ENCODE results near the gene RALA. TPM values are rescaled to one million over a fixed set of nuclear protein-coding genes. Genes with fewer than 3 reads are reported as not detected.
"Not testable (repeated sequence)": the region's sequence is repeated elsewhere in the genome, so short reads cannot be mapped to it uniquely, and the experiment has no call there.

Gene RALA
- total and polyA plus RNA-seq, 3 donors from 2014 or later: 13.6 to 27.9 (median 15.9) TPM

DNA sequence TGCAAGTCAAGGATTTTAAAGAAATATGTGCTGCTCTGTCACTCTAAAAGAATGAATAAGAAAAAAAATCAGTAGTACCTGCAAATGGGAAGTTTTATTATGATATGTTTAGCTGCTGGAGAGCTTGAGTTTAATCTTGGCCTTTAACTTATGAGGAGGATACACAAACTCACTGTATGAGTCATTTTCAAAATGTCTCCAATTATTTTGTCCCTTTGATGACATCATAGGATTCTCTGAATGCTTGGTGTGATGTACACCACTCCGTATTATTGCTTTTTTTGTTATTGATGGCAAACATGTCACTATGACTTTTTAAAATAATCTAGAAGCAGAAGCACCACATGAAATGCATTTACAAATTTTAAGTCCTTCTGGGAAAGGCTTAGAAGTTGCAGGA lies 125.8 kb downstream of the RALA start:
- intact Hi-C loops (cut with DNase I; ENCODE audit: low total_unique reads): loop anchor here (5.0 kb wide), 1 partner anchor 167 kb away; no protein-coding TSS in a partner anchor

DNA sequence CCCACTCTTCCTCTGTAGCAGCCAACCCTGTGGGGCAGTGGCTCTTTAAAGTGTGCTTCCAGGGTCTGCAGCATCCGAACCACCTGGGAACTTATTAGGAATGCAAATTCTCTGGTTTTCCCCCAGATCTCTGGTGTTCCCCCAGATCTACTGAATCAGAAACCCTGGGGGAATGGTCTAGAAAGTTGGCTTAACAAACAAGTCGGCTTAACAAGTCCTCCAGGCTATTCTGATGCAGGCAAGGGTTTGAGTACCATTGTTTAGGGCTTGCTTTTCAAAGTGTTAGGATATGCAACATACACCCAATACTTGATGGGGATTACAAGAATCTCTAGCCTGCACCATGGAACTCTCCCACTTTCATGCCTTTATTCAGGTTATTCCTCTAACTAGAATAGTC lies 126.3 kb downstream of the RALA start:
- WGBS, 2 donors: 89 to 100% methylated on average over 2 of the region's 2 CpGs
- Histone ChIP-seq H3K4me1 (no peaks in the 10 kb centered on the region), H3K27me3 (no peaks in the 10 kb centered on the region), H3K4me3 (no peak overlapping the region), H3K36me3 (ENCODE audit: low read depth, missing control alignments) (no peaks in the 10 kb centered on the region), H3K27ac (no peak overlapping the region), H3K9me3 (no peaks in the 10 kb centered on the region)
- no peak for TF ChIP-seq POLR2A (IDR thresholded peaks at IDR 0.05)
- TF ChIP-seq, protein P1, sequence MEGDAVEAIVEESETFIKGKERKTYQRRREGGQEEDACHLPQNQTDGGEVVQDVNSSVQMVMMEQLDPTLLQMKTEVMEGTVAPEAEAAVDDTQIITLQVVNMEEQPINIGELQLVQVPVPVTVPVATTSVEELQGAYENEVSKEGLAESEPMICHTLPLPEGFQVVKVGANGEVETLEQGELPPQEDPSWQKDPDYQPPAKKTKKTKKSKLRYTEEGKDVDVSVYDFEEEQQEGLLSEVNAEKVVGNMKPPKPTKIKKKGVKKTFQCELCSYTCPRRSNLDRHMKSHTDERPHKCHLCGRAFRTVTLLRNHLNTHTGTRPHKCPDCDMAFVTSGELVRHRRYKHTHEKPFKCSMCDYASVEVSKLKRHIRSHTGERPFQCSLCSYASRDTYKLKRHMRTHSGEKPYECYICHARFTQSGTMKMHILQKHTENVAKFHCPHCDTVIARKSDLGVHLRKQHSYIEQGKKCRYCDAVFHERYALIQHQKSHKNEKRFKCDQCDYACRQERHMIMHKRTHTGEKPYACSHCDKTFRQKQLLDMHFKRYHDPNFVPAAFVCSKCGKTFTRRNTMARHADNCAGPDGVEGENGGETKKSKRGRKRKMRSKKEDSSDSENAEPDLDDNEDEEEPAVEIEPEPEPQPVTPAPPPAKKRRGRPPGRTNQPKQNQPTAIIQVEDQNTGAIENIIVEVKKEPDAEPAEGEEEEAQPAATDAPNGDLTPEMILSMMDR (IDR thresholded peaks at IDR 0.05): no peak
- intact Hi-C loops (cut with DNase I; ENCODE audit: low total_unique reads): loop anchor here (5.0 kb wide), 1 partner anchor 167 kb away; no protein-coding TSS in a partner anchor
- DNase-seq: no peak

More for the DNA sequence above, 125.8 kb downstream of the RALA start:
- TF ChIP-seq POLR2A (IDR thresholded peaks at IDR 0.05): no peak
- TF ChIP-seq, protein P1 (IDR thresholded peaks at IDR 0.05): no peak
- Histone ChIP-seq H3K36me3 (ENCODE audit: low read depth, missing control alignments) (no peaks in the 10 kb centered on the region), H3K9me3 (no peaks in the 10 kb centered on the region), H3K4me3 (no peak overlapping the region), H3K27me3 (no peaks in the 10 kb centered on the region), H3K27ac (no peak overlapping the region), H3K4me1 (no peaks in the 10 kb centered on the region)
- WGBS, 2 donors: 85 to 95% methylated on average over 1 of the region's 1 CpG
- no peak for DNase-seq

DNA sequence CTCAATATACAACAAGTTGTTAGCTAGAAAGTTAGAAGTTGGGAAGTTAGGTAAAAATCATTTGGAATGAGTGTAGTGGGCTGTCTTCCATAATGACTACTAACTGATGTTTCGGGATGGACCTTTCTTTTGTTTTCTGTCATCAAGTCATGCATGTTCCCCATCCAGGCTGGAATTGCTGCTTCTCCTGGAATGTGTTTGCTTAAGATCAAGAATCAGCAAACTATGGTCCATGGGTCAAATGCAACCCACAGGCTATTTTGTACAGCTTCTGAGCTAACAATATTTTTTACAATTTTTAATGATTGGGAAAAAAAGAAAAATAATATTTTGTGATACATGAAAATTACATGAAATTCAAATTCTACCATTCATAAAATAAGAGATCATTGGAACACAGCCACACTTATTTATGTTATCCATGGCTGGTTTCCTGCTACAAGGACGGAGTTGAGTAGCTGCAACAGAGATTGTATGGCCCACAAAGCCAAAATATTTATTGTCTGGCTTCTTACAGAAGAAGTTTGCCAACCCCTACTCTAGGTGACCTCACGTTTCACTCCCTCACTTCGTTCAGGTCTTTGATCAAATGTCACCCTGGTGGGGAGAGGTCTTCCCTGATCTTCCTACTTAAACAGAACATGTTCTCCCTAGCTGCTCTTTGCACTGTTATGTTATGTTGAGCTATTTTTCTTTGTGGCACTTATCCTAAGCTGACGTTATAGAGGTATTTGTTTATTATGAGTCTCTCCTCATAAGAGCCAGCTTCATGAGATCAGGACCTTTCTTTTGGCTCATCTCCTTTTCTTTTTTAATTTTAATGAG lies 127.1 kb downstream of the RALA start:
- H3K36me3 ChIP-seq (ENCODE audit: low read depth, missing control alignments): no peaks in the 10 kb centered on the region
- intact Hi-C loops (cut with DNase I; ENCODE audit: low total_unique reads): no loop called here
- no peak overlapping the region for H3K4me3 ChIP-seq
- DNase-seq: no peak
- TF ChIP-seq, protein P1 (IDR thresholded peaks at IDR 0.05): no peak
- no peak for TF ChIP-seq POLR2A (IDR thresholded peaks at IDR 0.05)
- no peaks in the 10 kb centered on the region for H3K9me3 ChIP-seq
- no peak overlapping the region for H3K27ac ChIP-seq
- 90% methylated on average over 5 of the region's 5 CpGs for WGBS, 2 donors
- no peaks in the 10 kb centered on the region for H3K4me1 ChIP-seq
- H3K27me3 ChIP-seq: no peaks in the 10 kb centered on the region

DNA sequence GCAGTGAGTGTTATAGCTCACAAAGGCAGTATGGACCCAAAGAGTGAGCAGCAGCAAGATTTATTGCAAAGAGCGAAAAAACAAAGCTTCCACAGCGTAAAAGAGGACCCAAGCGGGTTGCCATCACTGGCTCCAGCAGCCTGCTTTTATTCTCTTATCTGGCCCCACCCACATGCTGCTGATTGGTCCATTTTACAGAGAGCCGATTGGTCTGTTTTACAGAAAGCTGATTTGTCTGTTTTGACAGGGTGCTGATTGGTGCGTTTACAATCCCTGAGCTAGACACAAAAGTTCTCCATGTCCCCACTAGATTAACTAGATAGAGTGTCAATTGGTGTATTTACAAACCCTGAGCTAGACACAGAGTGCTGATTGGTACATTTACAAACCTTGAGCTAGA lies 129.9 kb downstream of the RALA start:
- H3K36me3 ChIP-seq (ENCODE audit: low read depth, missing control alignments); H3K4me1 ChIP-seq; H3K27ac ChIP-seq; H3K9me3 ChIP-seq; H3K27me3 ChIP-seq; intact Hi-C loops (cut with DNase I; ENCODE audit: low total_unique reads): not testable (repeated sequence)
- DNase-seq: peak; percentile 18
- WGBS, 2 donors: 79 to 85% methylated on average over 5 of the region's 5 CpGs
- peak overlapping the region in 1 of 2 donors; percentile 40 for H3K4me3 ChIP-seq

DNA sequence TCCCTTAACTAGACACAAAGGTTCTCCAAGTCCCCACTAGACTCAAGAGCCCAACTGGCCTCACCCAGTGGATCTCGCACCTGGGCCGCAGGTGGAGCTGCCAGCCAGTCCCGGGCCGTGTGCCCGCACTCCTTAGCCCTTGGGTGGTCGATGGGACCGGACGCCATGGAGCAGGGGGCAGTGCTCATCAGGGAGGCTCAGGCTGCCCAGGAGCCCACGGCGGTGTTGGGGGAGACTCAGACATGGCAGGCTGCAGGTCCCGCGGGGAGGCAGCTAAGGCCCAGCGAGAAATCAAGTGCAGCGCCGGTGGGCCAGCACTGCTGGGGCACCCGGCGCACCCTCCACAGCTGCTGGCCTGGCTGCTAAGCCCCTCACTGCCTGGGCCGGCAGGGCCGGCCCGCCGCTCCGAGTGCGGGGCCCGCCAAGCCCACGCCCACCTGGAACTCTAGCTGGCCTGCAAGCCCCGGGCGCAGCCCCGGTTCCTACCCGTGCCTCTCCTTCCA lies 130.5 kb downstream of the RALA start:
- no peak overlapping the region for H3K27ac ChIP-seq
- intact Hi-C loops (cut with DNase I; ENCODE audit: low total_unique reads): no loop called here
- H3K4me1 ChIP-seq: no peaks in the 10 kb centered on the region
- H3K27me3 ChIP-seq: no peaks in the 10 kb centered on the region
- peak overlapping the region; percentile 24 to 40 for H3K4me3 ChIP-seq
- no peaks in the 10 kb centered on the region for H3K9me3 ChIP-seq
- H3K36me3 ChIP-seq (ENCODE audit: low read depth, missing control alignments): no peaks in the 10 kb centered on the region
- no peak for DNase-seq
- no peak for TF ChIP-seq POLR2A (IDR thresholded peaks at IDR 0.05)
- TF ChIP-seq, protein P1 (IDR thresholded peaks at IDR 0.05): no peak
- 70 to 80% methylated on average over 2 to 20 of the region's 29 CpGs for WGBS, 2 donors

Measured in testis (tissue), 3 donors.